Measurements from ENCODE around the gene METTL27.

DNA sequence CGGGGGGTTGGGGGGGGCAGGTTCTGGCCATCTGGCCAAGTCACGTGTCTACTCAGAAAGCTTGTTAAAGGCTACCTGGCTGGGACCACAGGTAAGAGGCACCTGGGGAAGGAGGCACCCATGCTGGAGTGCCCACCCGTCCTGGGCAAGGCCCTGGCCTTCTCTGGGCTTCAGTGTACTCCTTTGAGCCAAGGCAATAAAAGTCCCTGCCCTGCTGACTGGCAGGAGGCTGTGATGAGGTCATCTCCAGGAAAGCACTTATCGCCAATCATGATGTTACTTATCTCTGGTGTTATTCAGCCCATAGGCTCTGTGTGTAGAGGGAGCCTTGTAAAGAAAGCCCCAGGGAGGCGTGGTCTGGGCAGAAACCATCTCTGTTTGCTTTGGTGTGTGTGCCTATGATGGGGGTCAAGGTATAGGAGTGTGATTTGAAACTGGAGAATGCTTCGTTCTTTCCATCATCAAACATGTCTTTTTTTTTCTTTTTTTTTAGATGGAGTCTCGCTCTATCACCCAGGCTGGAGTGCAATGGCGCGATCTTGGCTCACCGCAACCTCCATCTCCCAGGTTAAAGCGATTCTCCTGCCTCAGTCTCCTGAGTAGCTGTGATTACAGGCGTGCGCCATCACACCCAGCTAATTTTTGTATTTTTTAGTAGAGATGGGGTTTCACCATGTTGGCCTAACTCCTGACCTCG is 14.1 kb downstream of the METTL27 start:
- TF ChIP-seq SMC3 (conservative IDR thresholded peaks at IDR 0.05; ENCODE audit: poor library complexity) = no peak
- TF ChIP-seq, protein P1, sequence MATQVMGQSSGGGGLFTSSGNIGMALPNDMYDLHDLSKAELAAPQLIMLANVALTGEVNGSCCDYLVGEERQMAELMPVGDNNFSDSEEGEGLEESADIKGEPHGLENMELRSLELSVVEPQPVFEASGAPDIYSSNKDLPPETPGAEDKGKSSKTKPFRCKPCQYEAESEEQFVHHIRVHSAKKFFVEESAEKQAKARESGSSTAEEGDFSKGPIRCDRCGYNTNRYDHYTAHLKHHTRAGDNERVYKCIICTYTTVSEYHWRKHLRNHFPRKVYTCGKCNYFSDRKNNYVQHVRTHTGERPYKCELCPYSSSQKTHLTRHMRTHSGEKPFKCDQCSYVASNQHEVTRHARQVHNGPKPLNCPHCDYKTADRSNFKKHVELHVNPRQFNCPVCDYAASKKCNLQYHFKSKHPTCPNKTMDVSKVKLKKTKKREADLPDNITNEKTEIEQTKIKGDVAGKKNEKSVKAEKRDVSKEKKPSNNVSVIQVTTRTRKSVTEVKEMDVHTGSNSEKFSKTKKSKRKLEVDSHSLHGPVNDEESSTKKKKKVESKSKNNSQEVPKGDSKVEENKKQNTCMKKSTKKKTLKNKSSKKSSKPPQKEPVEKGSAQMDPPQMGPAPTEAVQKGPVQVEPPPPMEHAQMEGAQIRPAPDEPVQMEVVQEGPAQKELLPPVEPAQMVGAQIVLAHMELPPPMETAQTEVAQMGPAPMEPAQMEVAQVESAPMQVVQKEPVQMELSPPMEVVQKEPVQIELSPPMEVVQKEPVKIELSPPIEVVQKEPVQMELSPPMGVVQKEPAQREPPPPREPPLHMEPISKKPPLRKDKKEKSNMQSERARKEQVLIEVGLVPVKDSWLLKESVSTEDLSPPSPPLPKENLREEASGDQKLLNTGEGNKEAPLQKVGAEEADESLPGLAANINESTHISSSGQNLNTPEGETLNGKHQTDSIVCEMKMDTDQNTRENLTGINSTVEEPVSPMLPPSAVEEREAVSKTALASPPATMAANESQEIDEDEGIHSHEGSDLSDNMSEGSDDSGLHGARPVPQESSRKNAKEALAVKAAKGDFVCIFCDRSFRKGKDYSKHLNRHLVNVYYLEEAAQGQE (IDR thresholded peaks at IDR 0.05; ENCODE audit: borderline replicate concordance) = no peak
- TF ChIP-seq EZH2 (IDR thresholded peaks at IDR 0.05; ENCODE audit: borderline replicate concordance, insufficient read depth, low read length, poor library complexity, severe bottlenecking) = no peak
- TF ChIP-seq, protein P2, sequence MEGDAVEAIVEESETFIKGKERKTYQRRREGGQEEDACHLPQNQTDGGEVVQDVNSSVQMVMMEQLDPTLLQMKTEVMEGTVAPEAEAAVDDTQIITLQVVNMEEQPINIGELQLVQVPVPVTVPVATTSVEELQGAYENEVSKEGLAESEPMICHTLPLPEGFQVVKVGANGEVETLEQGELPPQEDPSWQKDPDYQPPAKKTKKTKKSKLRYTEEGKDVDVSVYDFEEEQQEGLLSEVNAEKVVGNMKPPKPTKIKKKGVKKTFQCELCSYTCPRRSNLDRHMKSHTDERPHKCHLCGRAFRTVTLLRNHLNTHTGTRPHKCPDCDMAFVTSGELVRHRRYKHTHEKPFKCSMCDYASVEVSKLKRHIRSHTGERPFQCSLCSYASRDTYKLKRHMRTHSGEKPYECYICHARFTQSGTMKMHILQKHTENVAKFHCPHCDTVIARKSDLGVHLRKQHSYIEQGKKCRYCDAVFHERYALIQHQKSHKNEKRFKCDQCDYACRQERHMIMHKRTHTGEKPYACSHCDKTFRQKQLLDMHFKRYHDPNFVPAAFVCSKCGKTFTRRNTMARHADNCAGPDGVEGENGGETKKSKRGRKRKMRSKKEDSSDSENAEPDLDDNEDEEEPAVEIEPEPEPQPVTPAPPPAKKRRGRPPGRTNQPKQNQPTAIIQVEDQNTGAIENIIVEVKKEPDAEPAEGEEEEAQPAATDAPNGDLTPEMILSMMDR (IDR thresholded peaks at IDR 0.05; ENCODE audit: poor library complexity, severe bottlenecking) = no peak

Measured in neural cell (in vitro differentiated cells).